Immature natural killer cell (primary cell): ENCODE measurements around the gene CNIH4. TPM values are rescaled to one million over a fixed set of nuclear protein-coding genes. Genes with fewer than 3 reads are reported as not detected.
A peak's percentile ranks its signal among the peaks of the same experiment; 100 is the strongest.

Source experiments
- DNase-seq, 3 donors: peaks; one replicate each; pipeline ENCODE4 v3.0.0; 2022; ENCODE audit warnings: mixed read lengths in 1 of 3
- H3K27ac Mint-ChIP-seq, 6 donors: one replicate each; pipeline ENCODE4 v1.8.0; 2020; ENCODE audit warnings: mixed read lengths in 6 of 6, mild to moderate bottlenecking in 5 of 6, inconsistent platforms in 4 of 6, moderate library complexity in 3 of 6
- H3K27me3 Mint-ChIP-seq, 3 donors: one replicate each; pipeline ENCODE4 v1.8.0; 2020 to 2021; ENCODE audit warnings: low read depth in 3 of 3, mild to moderate bottlenecking in 3 of 3, mixed read lengths in 3 of 3, moderate library complexity in 3 of 3, inconsistent platforms in 1 of 3
- H3K36me3 Mint-ChIP-seq, 3 donors: one replicate each; pipeline ENCODE4 v1.8.0; 2020; ENCODE audit warnings: mixed read lengths in 3 of 3, inconsistent platforms in 2 of 3, mild to moderate bottlenecking in 2 of 3
- H3K4me1 Mint-ChIP-seq, 2 donors: one replicate each; pipeline ENCODE4 v1.8.0; 2020; ENCODE audit warnings: inconsistent platforms in 2 of 2, mild to moderate bottlenecking in 2 of 2, mixed read lengths in 2 of 2, moderate library complexity in 1 of 2
- H3K4me3 Mint-ChIP-seq, 5 donors: one replicate each; pipeline ENCODE4 v1.8.0; 2020; ENCODE audit warnings: mild to moderate bottlenecking in 5 of 5, mixed read lengths in 5 of 5, inconsistent platforms in 3 of 5, moderate library complexity in 3 of 5
- H3K9me3 Mint-ChIP-seq, 6 donors: one replicate each; pipeline ENCODE4 v1.8.0; 2020; ENCODE audit warnings: mild to moderate bottlenecking in 6 of 6, mixed read lengths in 6 of 6, inconsistent platforms in 4 of 6, moderate library complexity in 3 of 6
- polyA plus RNA-seq, 3 donors: library from polyadenylated mRNA; unstranded; fragments of 300-500 nt; fragmentation: Illumina TruSeq; gene quantifications; one replicate each; pipeline ENCODE4 v1.2.3, GENCODE V29; 2021

Gene CNIH4
- polyA plus RNA-seq, 3 donors from 2014 or later = 36.4 to 51.2 (median 49.1) TPM

DNA sequence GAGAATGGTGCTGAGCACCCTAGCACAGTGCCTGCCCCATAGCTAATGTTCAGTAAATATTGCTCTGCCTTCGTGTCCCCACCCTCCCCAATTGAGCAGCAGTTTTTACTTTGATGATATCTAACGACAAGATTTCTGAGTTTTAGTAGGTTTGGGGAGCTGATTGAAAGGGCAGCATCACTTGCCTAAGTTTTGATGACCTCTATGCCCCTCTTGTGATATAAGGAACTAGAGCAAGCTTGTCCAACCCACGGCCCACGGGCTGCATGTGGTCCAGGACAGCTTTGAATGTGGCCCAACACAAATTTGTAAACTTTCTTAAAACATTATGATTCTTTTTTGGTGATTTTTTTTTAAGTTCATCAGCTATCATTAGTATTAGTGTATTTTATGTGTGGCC, 1.6 kb downstream of the CNIH4 start:
- no peaks in the 10 kb centered on the region for H3K36me3 Mint-ChIP-seq
- peaks cover 46 to 73% of the 10 kb centered on the region in 2 donors for H3K4me1 Mint-ChIP-seq
- peak overlapping the region in 2 of 6 donors; percentile 17 to 90 for H3K27ac Mint-ChIP-seq
- no peaks in the 10 kb centered on the region for H3K9me3 Mint-ChIP-seq
- peak overlapping the region; percentile 85 to 94 (median 90) for H3K4me3 Mint-ChIP-seq
- H3K27me3 Mint-ChIP-seq = peaks cover 0 to 4% (median 0%) of the 10 kb centered on the region in 3 donors
- DNase-seq = no peak

DNA sequence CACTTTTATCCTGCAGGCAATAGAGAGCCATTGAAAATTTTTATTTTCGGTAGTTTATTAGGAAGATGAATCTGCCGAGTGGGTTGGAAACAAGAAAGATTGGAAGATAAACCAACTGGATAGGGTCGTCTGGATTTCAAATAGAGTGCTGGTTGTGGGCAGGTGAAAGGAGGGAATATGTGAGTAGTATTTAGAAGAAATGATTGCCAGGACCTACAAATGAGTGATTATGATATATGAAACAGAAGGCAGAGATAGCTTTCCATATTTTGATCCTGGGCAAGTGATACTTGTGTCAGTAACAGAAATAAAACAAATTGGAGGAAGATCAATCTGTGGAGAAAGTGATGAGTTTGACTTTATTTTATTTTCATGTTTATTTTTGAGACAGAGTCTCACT, 2.5 kb downstream of the CNIH4 start:
- peak overlapping the region in 2 of 5 donors; percentile 11 to 14 for H3K4me3 Mint-ChIP-seq
- H3K9me3 Mint-ChIP-seq = no peaks in the 10 kb centered on the region
- H3K36me3 Mint-ChIP-seq = peaks cover 5 to 7% (median 6%) of the 10 kb centered on the region in 3 donors
- peaks cover 0 to 4% (median 0%) of the 10 kb centered on the region in 3 donors for H3K27me3 Mint-ChIP-seq
- no peak for DNase-seq
- peaks cover 44 to 73% of the 10 kb centered on the region in 2 donors for H3K4me1 Mint-ChIP-seq
- H3K27ac Mint-ChIP-seq = peak overlapping the region in 2 of 6 donors; percentile 1 to 15

DNA sequence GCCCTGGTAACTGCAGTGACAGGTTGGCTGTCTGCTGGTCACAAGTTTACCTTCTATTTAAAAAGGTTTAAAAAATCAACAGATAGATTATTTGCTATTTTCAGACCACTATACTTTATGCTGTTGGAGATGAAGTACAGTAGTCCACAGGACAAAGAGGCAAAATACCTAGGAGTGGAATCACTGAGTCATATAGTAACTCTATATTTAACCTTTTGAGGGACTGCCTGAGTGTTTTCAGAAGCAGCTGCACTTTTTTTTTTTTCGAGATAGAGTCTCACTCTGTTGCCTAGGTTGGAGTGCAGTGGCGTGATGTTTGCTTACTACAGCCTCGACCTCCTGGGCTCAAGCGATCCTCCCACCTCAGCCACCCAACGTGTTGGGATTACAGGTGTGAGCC, 11.7 kb downstream of the CNIH4 start:
- H3K36me3 Mint-ChIP-seq = peaks cover 26 to 43% (median 33%) of the 10 kb centered on the region in 3 donors
- DNase-seq = no peak
- H3K4me3 Mint-ChIP-seq = no peak overlapping the region
- peaks cover 18 to 49% of the 10 kb centered on the region in 2 donors for H3K4me1 Mint-ChIP-seq
- H3K27ac Mint-ChIP-seq = no peak overlapping the region
- H3K9me3 Mint-ChIP-seq = no peaks in the 10 kb centered on the region
- no peaks in the 10 kb centered on the region for H3K27me3 Mint-ChIP-seq

DNA sequence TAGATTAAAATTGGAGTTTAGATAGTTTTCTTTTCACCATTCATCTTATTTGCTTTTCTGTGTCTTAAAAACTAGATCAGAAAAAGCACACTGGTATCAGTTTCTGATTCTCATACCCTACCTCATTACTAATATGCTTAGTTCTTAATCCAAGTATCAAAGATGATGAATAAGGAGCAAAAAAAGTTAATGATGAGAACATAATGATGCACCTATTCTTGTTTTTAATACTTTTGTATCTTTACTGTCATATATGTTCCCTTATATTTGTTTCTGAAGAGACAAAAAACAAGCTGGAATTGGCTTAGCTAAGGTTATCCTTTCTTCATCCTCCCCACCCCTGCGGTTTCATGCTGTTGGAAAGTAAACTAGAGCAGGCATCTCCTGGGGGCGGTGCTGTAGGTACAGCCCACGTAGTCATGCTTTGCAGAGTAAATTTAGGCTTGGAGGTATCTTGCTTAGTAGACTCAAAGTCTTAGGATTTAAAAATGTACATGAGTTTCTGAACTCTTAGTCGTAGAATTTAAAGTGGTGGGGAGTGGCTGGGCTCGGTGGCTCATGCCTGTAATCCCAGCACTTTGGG, 16.4 kb downstream of the CNIH4 start:
- no peak for DNase-seq
- Mint-ChIP-seq H3K4me1 (peaks cover 49 to 67% of the 10 kb centered on the region in 2 donors), H3K27me3 (peaks cover 0 to 2% (median 0%) of the 10 kb centered on the region in 3 donors), H3K27ac (peak overlapping the region in 3 of 6 donors; percentile 16 to 81 (median 74)), H3K9me3 (no peaks in the 10 kb centered on the region), H3K36me3 (peaks cover 28 to 52% (median 46%) of the 10 kb centered on the region in 3 donors), H3K4me3 (no peak overlapping the region)

DNA sequence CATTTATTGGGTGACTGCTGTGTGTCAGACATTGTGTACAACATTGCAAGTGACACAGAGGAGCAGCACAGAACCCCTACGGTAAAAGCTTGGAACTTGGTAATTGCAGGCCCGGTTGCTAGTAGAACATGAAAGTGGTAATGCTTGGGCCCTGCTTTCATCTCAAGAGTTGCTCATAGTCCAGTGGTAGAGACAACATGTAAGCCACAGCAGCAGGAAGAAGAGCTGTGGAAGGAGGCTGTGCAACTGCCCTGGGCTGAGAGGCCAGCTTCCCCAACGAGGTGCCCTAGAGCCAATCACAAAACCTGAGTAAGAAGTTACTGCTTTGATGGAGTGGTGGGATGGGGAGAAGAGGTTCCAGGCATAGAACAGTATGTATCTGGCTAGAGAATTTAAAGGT, 18.4 kb downstream of the CNIH4 start:
- Mint-ChIP-seq H3K4me3 (peak overlapping the region; percentile 40 to 59 (median 45)), H3K27ac (peak overlapping the region; percentile 62 to 84 (median 77)), H3K36me3 (peaks cover 20 to 46% (median 42%) of the 10 kb centered on the region in 3 donors), H3K27me3 (peaks cover 0 to 4% (median 0%) of the 10 kb centered on the region in 3 donors), H3K4me1 (peaks cover 66 to 83% of the 10 kb centered on the region in 2 donors), H3K9me3 (no peaks in the 10 kb centered on the region)
- no peak for DNase-seq

DNA sequence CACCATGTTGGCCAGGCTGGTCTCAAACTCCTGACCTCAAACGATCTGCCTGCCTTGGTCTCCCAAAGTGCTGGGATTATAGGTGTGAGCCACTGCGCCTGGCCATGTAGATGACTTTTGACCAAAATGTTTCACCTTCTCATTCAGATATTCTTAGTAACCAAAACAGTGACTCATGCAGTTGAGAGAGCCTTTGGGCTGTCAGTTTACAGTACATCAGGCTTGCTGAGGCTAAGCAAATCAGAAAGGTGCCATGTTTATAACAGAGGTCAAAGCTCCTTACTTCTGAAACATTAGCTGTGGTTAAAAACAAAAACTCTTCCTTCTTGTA, 21.0 kb downstream of the CNIH4 start:
- Mint-ChIP-seq H3K9me3 (no peaks in the 10 kb centered on the region), H3K36me3 (peaks cover 11 to 33% (median 26%) of the 10 kb centered on the region in 3 donors), H3K4me1 (peaks cover 90 to 96% of the 10 kb centered on the region in 2 donors), H3K27ac (peak overlapping the region; percentile 67 to 94 (median 86)), H3K27me3 (peaks cover 0 to 6% (median 0%) of the 10 kb centered on the region in 3 donors), H3K4me3 (peak overlapping the region; percentile 65 to 86 (median 70))
- peak; percentile 55 to 63 (median 62) for DNase-seq

DNA sequence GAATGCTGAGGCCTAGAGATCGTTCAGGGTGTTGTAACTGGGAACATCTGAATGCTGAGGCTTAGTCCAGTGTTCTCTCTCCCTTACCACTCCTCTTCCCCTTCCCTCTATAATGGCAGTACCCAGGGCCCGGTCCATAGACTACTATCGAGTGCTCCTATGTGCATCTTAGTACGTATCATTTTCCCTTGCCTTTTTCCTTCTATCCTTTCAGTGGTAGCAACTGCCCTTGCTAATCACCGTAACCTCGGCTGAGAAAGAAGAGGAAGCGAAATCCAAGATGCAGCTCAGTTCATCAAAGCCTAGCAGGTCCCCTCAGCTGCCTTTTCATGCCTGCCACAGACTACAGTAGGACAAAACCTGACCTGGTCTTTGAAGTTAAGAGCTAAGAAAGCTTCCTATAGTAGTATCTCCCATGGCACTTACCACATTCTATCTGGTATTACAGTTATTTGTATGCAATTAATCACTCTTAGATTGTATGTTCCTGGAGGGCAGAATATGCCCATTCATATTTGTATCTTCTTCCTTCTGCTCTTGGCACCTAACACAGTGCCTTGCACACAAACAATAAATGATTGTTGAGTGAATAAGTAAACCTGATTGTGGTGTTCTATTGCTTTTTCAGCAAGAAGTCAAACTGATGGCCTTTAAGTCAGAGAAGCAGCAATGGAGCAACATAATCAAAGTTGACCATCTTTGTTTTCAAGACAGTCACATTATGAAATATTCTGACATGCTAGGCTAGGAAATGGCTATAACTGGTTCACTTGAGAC, 22.4 kb downstream of the CNIH4 start:
- Mint-ChIP-seq H3K9me3 (no peaks in the 10 kb centered on the region), H3K4me1 (peaks cover 84 to 95% of the 10 kb centered on the region in 2 donors), H3K4me3 (peak overlapping the region; percentile 73 to 80 (median 79)), H3K27ac (peak overlapping the region; percentile 64 to 87 (median 75)), H3K27me3 (peaks cover 0 to 6% (median 0%) of the 10 kb centered on the region in 3 donors), H3K36me3 (peaks cover 12 to 30% (median 22%) of the 10 kb centered on the region in 3 donors)
- no peak for DNase-seq

DNA sequence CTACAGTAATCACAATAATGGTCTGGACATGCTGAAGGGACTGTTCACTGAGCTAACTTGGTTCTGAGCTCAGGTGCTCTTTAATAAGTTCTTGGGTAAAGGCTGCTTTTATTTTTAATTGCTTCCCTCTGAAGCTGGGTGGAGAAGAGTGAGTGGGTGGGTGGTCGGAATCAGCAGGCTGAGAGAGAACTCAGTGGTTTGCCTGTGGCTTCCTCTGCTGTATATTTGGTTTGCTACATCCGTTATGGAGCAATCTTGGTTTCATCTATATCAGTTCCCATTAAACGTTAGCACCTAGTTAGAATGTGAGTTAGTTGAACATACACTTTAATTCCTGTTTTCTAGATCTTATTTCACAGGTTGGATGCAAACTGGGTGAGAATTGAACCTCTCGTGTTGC, 23.3 kb downstream of the CNIH4 start:
- Mint-ChIP-seq H3K36me3 (peaks cover 9 to 24% (median 20%) of the 10 kb centered on the region in 3 donors), H3K4me3 (peak overlapping the region; percentile 73 to 80 (median 79)), H3K4me1 (peaks cover 75 to 89% of the 10 kb centered on the region in 2 donors), H3K27me3 (peaks cover 0 to 6% (median 0%) of the 10 kb centered on the region in 3 donors), H3K9me3 (no peaks in the 10 kb centered on the region), H3K27ac (peak overlapping the region; percentile 36 to 87 (median 75))
- DNase-seq = peak; percentile 69 to 74 (median 71)

DNA sequence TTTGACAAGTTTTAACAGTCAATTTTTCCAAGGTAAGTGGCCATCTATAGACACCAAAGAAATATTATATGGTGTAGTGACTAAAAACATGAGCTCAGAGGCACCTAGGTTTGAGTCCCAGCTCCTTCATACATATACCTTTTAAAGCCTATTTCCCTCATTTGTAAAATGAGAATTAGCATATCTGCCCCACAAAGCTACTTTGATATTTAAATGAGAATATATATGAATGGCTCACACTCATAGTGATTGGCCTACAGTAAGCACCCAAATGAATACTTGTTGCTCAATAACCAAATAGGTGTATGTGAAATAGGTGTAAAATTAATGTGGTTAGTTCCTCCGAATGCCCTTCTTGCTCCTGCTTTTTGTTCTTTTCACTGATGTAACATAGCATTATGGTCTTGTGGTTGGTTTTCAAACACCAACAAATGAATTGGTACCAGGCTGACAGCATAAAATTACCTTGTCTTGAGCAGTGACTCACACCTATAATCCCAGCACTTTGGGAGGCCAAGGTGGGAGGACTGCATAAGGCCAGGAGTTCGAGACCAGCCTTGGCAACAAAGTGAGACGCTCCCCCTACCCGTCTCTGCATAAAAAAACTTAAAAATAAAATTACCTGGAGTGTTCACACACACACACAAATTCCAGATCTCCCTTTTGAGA, 25.3 kb downstream of the CNIH4 start:
- H3K4me1 Mint-ChIP-seq = peaks cover 60 to 82% of the 10 kb centered on the region in 2 donors
- H3K9me3 Mint-ChIP-seq = no peaks in the 10 kb centered on the region
- peaks cover 0 to 6% (median 0%) of the 10 kb centered on the region in 3 donors for H3K27me3 Mint-ChIP-seq
- H3K36me3 Mint-ChIP-seq = peaks cover 4 to 13% (median 4%) of the 10 kb centered on the region in 3 donors
- peak overlapping the region; percentile 57 to 80 (median 71) for H3K27ac Mint-ChIP-seq
- H3K4me3 Mint-ChIP-seq = peak overlapping the region; percentile 41 to 68 (median 60)
- DNase-seq = no peak

DNA sequence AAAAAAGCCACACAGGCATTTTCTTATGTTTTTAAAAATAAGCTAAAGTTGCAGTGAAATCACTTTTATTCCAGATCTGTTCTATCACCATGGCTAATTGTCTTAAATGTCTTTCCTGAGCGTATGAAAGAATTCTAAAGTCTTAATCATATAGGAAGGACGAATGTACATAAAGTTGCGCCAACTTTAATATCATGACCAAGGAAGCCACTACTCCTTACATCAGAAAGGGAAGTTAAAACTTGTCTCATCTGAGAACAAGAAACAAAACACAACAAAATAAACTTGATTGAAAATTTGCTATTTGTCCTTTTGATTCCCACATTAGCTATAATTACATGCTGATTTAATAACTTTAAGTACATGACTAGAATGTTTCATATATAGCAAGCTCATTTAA, 26.5 kb downstream of the CNIH4 start:
- peaks cover 0 to 6% (median 0%) of the 10 kb centered on the region in 3 donors for H3K27me3 Mint-ChIP-seq
- H3K36me3 Mint-ChIP-seq = peaks cover 4 to 9% (median 4%) of the 10 kb centered on the region in 3 donors
- H3K27ac Mint-ChIP-seq = peak overlapping the region in 2 of 6 donors; percentile 38 to 79
- no peaks in the 10 kb centered on the region for H3K9me3 Mint-ChIP-seq
- no peak overlapping the region for H3K4me3 Mint-ChIP-seq
- no peak for DNase-seq
- peaks cover 49 to 72% of the 10 kb centered on the region in 2 donors for H3K4me1 Mint-ChIP-seq

DNA sequence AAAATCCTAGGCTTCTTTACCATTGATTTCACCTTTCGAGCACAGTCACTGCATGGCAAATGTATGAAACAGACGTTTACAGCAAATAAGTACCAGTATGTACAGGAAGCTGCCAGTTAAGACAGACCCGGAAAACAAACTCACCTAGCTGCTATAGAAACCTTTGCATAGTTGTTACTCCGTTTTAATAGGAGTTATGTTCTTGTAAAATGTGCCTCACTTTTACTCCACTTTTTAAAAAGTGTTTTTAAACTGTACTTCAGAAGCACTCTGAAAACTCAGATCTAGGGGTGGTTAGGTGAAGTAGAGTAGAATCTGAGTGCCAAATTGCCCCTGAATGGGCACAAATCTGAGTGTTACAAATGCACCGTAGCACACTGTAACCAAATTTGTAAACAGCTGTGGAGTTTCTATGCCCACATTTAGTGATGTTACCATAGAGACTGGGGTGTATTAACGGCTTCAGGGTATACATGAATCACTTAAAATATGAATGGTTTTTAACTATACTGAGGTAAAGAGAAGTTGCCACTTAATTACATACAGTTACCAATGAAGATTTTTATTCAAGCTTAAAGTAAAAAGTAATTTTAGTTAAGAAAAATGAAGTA, 30.7 kb downstream of the CNIH4 start:
- Mint-ChIP-seq H3K36me3 (peaks cover 19 to 27% (median 25%) of the 10 kb centered on the region in 3 donors), H3K4me1 (peaks cover 19 to 44% of the 10 kb centered on the region in 2 donors), H3K4me3 (no peak overlapping the region), H3K27ac (peak overlapping the region in 4 of 6 donors; percentile 6 to 62 (median 22)), H3K27me3 (peaks cover 0 to 2% (median 0%) of the 10 kb centered on the region in 3 donors), H3K9me3 (no peaks in the 10 kb centered on the region)
- no peak for DNase-seq

DNA sequence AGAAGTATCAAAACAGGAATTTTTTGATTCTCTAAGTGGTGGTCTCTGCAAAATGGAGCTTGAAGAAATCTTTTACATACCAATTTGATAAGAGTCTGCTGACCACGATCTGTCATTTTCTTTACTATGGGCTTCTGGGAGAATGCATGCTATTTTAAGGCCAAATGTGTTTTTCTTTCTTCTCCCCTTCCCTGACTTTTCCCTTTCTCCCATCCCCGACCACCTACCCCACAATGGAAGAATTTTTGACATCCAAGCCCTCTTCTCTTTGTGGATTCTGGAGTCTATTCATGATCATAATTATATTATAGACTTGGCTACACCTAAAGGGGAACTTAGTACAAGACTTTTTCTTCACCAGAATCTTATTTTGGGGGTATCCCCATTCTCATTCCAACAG, 31.3 kb downstream of the CNIH4 start:
- H3K27me3 Mint-ChIP-seq = peaks cover 0 to 2% (median 0%) of the 10 kb centered on the region in 3 donors
- no peak overlapping the region for H3K4me3 Mint-ChIP-seq
- peaks cover 24 to 31% (median 30%) of the 10 kb centered on the region in 3 donors for H3K36me3 Mint-ChIP-seq
- no peak for DNase-seq
- H3K27ac Mint-ChIP-seq = peak overlapping the region in 3 of 6 donors; percentile 0 to 60 (median 30)
- H3K4me1 Mint-ChIP-seq = peaks cover 16 to 39% of the 10 kb centered on the region in 2 donors
- no peaks in the 10 kb centered on the region for H3K9me3 Mint-ChIP-seq

DNA sequence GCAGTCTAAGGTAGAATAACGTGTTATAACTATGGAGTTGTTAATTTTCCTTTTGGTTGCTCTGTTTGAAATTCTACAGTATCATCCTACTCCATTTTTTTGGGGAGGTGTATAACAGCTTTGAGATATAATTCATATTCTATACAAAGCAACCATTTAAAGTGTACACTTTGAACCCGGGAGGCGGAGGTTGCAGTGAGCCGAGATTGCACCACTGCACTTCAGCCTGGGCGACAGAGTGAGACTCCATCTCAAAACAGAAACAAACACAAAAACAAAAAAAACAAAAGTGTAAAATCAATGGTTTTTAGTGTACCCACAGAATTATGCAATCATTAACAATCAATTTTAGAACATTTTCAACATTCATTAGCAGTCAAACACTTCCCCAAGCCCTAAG, 33.8 kb downstream of the CNIH4 start:
- H3K4me1 Mint-ChIP-seq = peaks cover 12 to 32% of the 10 kb centered on the region in 2 donors
- H3K9me3 Mint-ChIP-seq = no peaks in the 10 kb centered on the region

More for the DNA sequence above, 33.8 kb downstream of the CNIH4 start:
- Mint-ChIP-seq H3K27me3 (peaks cover 0 to 2% (median 0%) of the 10 kb centered on the region in 3 donors), H3K27ac (peak overlapping the region in 4 of 6 donors; percentile 24 to 56 (median 50)), H3K4me3 (no peak overlapping the region), H3K36me3 (peaks cover 27 to 45% (median 31%) of the 10 kb centered on the region in 3 donors)
- DNase-seq = no peak
